ENCODE data around the gene TOPORS.
"Not testable (repeated sequence)": the region's sequence is repeated elsewhere in the genome, so short reads cannot be mapped to it uniquely, and the experiment has no call there.

- TF ChIP-seq, protein P1, sequence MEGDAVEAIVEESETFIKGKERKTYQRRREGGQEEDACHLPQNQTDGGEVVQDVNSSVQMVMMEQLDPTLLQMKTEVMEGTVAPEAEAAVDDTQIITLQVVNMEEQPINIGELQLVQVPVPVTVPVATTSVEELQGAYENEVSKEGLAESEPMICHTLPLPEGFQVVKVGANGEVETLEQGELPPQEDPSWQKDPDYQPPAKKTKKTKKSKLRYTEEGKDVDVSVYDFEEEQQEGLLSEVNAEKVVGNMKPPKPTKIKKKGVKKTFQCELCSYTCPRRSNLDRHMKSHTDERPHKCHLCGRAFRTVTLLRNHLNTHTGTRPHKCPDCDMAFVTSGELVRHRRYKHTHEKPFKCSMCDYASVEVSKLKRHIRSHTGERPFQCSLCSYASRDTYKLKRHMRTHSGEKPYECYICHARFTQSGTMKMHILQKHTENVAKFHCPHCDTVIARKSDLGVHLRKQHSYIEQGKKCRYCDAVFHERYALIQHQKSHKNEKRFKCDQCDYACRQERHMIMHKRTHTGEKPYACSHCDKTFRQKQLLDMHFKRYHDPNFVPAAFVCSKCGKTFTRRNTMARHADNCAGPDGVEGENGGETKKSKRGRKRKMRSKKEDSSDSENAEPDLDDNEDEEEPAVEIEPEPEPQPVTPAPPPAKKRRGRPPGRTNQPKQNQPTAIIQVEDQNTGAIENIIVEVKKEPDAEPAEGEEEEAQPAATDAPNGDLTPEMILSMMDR (conservative IDR thresholded peaks at IDR 0.05; ENCODE audit: low read length) = not testable (repeated sequence)
- TF ChIP-seq EZH2phosphoT487 (IDR thresholded peaks at IDR 0.05; ENCODE audit: borderline replicate concordance) = not testable (repeated sequence)
Observed at GRCh38 chr9:32524558-32524891, 27.9 kb downstream of the TOPORS start.

Data from Loucy (cell line).